Raji (cell line): ENCODE results near the gene FAM32A.

Source experiments
- POLR2A ChIP-seq: IDR thresholded peaks from 2 replicates; pipeline ENCODE4 v1.6.1; 2011; ENCODE audit warnings: low read depth, low read length, control low read depth; ENCODE audit not compliant: insufficient read depth

The FAM32A gene

DNA sequence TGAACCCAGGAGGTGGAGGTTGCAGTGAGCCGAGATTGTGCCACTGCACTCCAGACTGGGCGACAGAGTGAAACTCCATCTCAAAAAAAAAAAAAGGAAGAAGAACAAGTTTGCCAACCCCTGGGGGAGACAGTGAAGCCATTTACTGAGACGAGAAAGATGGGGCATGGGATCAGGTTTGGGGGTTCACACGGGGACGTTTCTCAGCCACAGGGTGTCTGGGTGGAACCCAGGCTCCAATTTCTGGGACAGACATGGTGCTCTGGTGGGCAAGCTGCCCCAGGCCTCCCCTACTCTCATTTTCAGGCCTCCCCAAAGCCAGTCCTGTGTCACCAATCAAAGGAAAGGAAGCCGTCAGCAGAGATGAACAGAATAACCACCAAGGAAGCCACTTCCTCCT is 28.3 kb upstream of the FAM32A start:
- no peak for TF ChIP-seq POLR2A

DNA sequence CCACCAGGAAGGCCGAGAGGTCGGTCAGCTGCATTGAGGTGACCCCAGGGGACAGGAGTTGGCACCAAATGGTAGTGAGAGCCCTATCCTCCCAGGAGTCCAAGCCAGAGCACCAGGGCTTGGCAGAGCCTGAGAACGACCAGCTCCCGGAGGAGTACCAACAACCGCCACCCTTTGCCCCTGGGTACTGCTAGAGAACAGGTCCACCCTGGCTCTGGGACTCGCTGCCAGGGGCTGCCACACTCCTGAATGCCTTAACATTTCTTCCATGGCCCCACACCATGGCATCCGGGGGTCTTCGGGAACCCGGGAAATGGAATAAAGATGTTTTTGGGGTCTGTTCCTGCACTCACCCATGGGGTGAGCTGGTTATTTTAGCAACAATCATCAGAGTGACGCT is 27.6 kb upstream of the FAM32A start:
- TF ChIP-seq POLR2A: no peak

DNA sequence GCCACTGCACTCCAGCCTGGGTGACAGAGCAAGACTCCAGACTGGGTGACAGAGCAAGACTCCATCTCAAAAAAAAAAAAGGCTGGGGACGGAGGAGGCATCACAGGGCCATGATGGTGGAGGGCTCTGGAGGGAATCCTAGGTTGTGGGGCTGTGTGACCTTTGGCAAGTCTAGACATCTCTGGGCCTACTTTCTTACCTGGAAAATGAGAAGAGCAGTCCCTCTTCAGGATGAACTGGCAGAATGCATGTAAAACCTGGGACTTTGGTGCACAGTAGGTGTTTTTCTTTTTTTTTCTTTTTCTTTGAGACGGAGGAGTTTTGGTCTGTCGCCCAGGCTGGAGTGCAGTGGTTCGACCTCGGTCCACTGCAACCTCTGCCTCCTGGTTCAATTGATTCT is 25.6 kb upstream of the FAM32A start:
- no peak for TF ChIP-seq POLR2A

GRCh38 chr19:16160445-16160942 is 24.7 kb upstream of the FAM32A start:
- TF ChIP-seq POLR2A: no peak

- TF ChIP-seq POLR2A: no peak
Measured at GRCh38 chr19:16160943-16161560, 24.2 kb upstream of the FAM32A start.

GRCh38 chr19:16161840-16162239 is 23.4 kb upstream of the FAM32A start:
- TF ChIP-seq POLR2A: no peak

- TF ChIP-seq POLR2A: no peak
Measured at GRCh38 chr19:16164222-16164890, 20.9 kb upstream of the FAM32A start.

GRCh38 chr19:16166417-16166816 is 18.8 kb upstream of the FAM32A start:
- TF ChIP-seq POLR2A: no peak

DNA sequence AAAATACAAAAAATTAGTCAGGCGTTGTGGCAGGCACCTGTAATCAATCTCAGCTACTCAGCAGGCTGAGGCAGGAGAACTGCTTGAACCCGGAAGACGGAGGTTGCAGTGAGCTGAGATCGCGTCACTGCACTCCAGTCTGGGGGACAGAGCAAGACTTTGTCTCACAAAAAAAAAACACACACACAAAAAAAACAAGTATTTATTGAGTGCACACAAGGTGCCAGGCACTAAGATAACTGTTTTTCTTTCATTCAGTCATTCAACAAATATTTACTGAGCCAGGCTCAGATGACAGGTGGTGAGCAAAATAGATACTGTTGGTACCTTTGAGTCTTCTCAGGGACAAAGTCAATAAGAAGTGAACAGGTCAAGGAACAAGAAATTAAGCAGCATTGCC is 18.2 kb upstream of the FAM32A start:
- no peak for TF ChIP-seq POLR2A

- no peak for TF ChIP-seq POLR2A
Measured at GRCh38 chr19:16168465-16169081, 16.6 kb upstream of the FAM32A start.

DNA sequence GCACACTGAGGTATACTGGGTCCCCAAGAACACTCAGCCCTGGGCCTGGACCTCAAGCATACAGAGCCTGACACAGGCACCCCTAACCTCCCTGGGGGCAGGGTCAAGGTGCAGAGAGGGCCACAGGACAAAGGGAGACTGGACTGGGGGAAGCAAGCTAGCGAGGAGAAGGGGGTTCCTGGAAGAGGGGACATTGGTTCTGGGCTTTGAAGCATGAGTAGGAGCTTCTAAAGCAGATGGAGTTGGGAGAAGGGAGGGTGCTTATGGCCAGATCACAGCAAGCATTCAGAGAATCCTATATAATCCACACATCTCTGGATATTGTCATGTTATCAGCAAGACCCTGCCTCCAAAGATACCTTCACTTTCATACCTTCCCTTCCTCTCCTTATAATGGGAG is 15.1 kb upstream of the FAM32A start:
- no peak for TF ChIP-seq POLR2A

- TF ChIP-seq POLR2A: no peak
Measured at GRCh38 chr19:16175954-16176353, 9.3 kb upstream of the FAM32A start.

GRCh38 chr19:16180611-16181010 is 4.6 kb upstream of the FAM32A start:
- TF ChIP-seq POLR2A: no peak

DNA sequence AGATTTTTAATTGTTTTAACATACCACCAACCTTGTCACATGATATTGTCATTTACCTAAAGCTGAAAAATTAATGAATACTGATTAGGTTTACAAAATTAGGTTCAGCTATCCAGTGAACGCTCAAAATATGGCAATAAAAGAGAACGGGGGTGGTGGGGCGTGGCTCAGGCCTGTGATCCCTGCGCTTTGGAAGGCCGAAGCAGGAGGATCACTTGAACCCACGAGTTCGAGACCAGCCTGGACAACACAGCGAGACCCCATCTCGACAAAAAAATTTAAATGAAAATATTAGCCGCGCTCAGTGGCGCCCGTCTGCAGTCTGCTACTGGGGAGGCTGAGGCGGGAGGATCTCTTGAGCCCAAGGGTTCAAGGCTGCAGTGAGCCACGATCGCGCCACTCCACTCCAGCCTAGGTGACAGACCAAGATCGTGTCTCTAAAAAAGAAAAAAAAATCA is 516 bp upstream of the FAM32A start:
- no peak for TF ChIP-seq POLR2A

DNA sequence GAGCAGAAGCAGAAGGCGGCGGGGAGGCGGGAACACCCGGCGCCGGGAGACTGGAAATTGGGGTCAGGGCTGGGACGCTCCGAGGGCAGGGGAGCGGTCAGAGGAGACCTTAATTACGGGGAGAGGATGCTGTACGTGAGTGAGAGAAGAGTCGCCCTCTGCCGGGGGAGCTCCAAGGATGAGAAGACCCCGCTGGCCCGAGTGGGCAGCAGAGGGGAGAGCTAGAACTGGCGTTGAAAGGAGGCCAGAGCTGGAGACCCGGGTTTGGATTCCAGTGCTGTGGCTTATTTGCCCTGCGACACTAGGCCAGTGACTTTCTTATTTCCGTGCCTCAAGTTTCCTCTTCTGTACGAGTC is 536 bp downstream of the FAM32A start:
- TF ChIP-seq POLR2A: no peak

- TF ChIP-seq POLR2A: no peak
Measured at GRCh38 chr19:16188521-16188920, 3.3 kb downstream of the FAM32A start.

DNA sequence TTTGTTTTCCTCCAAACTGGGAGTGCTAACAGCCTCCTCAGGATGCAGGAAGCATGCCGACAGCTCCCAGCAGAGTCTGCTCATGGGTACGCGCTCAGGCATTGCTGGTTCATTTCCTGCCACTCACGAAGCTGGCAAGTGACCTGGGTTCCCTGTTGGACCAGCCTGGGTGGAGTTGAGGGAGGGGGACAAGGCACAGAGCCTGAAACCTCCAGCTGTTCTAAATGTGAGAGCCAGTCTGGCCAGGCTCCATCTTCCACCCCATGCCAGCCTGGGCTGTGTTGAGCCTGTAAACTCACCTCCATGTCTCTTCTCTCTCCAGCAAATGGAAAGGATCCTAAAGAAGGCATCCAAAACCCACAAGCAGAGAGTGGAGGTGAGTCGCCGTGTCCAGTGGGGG is 5.0 kb downstream of the FAM32A start:
- no peak for TF ChIP-seq POLR2A

DNA sequence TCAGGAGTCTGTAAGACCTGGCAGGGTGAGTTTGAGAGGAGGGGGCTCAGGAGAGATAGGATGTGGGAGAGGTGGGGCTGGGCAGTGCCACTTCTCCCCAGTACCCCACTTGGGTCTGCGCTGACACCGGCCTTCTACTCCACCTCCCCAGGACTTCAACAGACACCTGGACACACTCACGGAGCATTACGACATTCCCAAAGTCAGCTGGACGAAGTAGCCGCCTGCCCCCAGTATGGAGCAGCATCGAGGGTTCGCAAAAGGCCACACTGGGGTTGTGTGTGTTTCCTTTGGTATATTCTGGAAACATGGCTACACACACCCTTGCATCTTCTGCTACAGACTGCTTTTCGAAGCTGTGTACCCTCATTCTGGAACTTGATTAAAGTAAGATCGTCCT is 5.5 kb downstream of the FAM32A start:
- no peak for TF ChIP-seq POLR2A
